C4-2B (cell line): ENCODE measurements around the gene IFI44L.

Experiments used
- ZFX ChIP-seq: fragments of 450-650 bp; IDR thresholded peaks from 2 replicates; pipeline ENCODE4 v1.6.1; 2017
- TF ChIP-seq, protein P1 (sequence below): fragments of 450-650 bp; conservative IDR thresholded peaks from 2 replicates; pipeline ENCODE4 v1.5.1; 2017; ENCODE audit warnings: mild to moderate bottlenecking

DNA sequence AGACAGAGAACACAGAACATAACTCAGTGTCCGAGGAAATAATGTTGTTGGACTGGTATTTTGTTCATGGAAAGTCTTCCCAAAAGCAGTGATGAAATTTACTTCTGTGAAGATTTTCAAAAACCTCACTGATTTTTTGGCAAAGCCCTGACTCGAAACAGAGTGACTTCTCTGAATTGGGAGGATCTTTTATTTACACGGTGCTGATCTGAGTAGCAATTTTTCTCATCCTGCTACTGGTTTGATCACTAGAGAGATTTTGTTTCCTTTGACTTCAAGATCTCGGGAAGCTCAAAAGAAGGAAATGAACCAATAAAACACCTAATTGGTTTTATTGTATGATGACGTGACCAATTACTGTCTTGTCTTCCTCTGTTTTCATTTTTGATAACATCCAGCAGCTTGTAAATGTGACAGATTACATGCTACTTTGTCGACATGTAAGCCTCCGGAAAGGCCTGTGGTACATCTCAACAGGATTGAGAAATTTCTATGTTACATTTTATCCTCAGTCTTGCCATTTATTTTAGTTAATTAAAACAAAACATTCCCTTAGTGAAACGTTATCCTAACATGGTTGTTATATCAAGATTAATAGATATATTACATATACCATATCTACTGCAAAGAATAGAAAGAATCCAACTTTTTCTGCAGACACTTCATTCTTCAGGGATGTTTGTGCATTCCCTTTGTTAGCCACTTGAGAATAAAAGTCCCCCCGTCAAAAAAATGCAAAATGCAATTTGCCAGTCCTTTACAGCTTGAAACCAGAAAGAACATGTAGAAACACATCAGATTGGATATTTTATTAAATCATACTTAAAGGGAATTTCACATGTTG, 42.8 kb upstream of the IFI44L start:
- TF ChIP-seq, protein P1, sequence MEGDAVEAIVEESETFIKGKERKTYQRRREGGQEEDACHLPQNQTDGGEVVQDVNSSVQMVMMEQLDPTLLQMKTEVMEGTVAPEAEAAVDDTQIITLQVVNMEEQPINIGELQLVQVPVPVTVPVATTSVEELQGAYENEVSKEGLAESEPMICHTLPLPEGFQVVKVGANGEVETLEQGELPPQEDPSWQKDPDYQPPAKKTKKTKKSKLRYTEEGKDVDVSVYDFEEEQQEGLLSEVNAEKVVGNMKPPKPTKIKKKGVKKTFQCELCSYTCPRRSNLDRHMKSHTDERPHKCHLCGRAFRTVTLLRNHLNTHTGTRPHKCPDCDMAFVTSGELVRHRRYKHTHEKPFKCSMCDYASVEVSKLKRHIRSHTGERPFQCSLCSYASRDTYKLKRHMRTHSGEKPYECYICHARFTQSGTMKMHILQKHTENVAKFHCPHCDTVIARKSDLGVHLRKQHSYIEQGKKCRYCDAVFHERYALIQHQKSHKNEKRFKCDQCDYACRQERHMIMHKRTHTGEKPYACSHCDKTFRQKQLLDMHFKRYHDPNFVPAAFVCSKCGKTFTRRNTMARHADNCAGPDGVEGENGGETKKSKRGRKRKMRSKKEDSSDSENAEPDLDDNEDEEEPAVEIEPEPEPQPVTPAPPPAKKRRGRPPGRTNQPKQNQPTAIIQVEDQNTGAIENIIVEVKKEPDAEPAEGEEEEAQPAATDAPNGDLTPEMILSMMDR = no peak
- no peak for TF ChIP-seq ZFX
